DND-41 (cell line): ENCODE results near the gene TCERG1L.
"Not testable (repeated sequence)": the region's sequence is repeated elsewhere in the genome, so short reads cannot be mapped to it uniquely, and the experiment has no call there.

Source experiments
- ATAC-seq: fragments of 200-7000 bp; cut with Tn5 transposase; 3 replicates; pipeline ENCODE4 v1.9.1; 2021; ENCODE audit warnings: low read depth; ENCODE audit not compliant: insufficient read depth
- DNase-seq: peaks from one replicate; pipeline ENCODE4 v3.0.0-alpha.2; 2020
- H2AFZ ChIP-seq: 2 replicates; pipeline ENCODE4 v1.6.0; 2012; ENCODE audit warnings: low read depth, low read length
- H3K27ac ChIP-seq: 2 replicates; pipeline ENCODE4 v1.5.1; 2012; ENCODE audit warnings: low read length, inconsistent platforms
- H3K27me3 ChIP-seq: fragments of 200-600 bp; sonication (generic); 2 replicates; pipeline ENCODE4 v1.6.0; 2012; ENCODE audit warnings: low read length, mild to moderate bottlenecking, inconsistent platforms; ENCODE audit not compliant: insufficient read depth, poor library complexity
- H3K36me3 ChIP-seq: 2 replicates; pipeline ENCODE4 v1.5.1; 2012; ENCODE audit warnings: low read length, inconsistent platforms; ENCODE audit not compliant: insufficient read depth
- H3K4me1 ChIP-seq: 2 replicates; pipeline ENCODE4 v1.5.1; 2012; ENCODE audit warnings: mild to moderate bottlenecking, low read length; ENCODE audit not compliant: insufficient read depth
- H3K4me2 ChIP-seq: 2 replicates; pipeline ENCODE4 v1.6.0; 2012; ENCODE audit warnings: mild to moderate bottlenecking, moderate library complexity, low read length, inconsistent platforms; ENCODE audit not compliant: insufficient read depth
- H3K4me3 ChIP-seq, 2 experiments: fragments of 200-600 bp in 1 of 2; shearing (Covaris generic) in 1 of 2; 2 replicates each; pipeline ENCODE4 v1.5.1; 2012 to 2016; ENCODE audit warnings: inconsistent platforms in 2 of 2, low read length in 2 of 2, mild to moderate bottlenecking in 2 of 2, low read depth in 1 of 2, moderate library complexity in 1 of 2
- H3K79me2 ChIP-seq: 2 replicates; pipeline ENCODE4 v1.6.0; 2012; ENCODE audit warnings: low read length, inconsistent platforms; ENCODE audit not compliant: insufficient read depth
- H3K9ac ChIP-seq: 2 replicates; pipeline ENCODE4 v1.6.0; 2012; ENCODE audit warnings: low read depth, mild to moderate bottlenecking, inconsistent platforms, low read length, moderate library complexity
- H3K9me3 ChIP-seq: 2 replicates; pipeline ENCODE4 v1.5.1; 2012; ENCODE audit warnings: low read length, moderate library complexity, mild to moderate bottlenecking, inconsistent platforms; ENCODE audit not compliant: insufficient read depth, severe bottlenecking
- H4K20me1 ChIP-seq: 2 replicates; pipeline ENCODE4 v1.6.0; 2012; ENCODE audit warnings: low read length; ENCODE audit not compliant: insufficient read depth
- EZH2 ChIP-seq: IDR thresholded peaks from 3 replicates; pipeline ENCODE4 v1.6.1; 2012; ENCODE audit warnings: borderline replicate concordance, low read depth, mild to moderate bottlenecking, moderate library complexity, low read length, inconsistent platforms; ENCODE audit not compliant: severe bottlenecking
- TF ChIP-seq, protein P1 (sequence below): IDR thresholded peaks from 2 replicates; pipeline ENCODE4 v1.5.1; 2012; ENCODE audit warnings: borderline replicate concordance, low read length, moderate library complexity, mild to moderate bottlenecking; ENCODE audit not compliant: poor library complexity, severe bottlenecking; ENCODE audit errors: extremely low read depth

Gene TCERG1L

DNA sequence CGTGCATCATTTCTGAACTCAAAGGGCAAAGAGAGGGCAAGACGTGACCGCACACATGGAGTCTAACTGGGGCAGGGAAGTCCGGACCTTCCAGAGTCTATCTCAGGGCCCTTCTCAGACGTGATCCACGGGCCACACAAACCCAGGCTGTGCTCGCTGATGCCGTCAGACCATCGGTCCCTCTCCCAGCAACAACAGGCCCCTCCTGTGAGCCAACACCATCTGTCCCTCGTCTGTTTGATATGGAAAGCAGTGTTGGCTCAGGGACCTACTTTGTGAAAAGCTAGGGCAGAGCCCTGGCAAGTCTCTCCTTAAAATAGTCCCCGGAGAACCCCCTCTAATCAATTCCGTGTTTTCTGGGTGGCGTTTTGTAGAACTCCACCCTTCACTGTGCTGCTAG is 208.8 kb downstream of the TCERG1L start:
- no peak overlapping the region for H3K9ac ChIP-seq
- DNase-seq (no peak), ATAC-seq (no peak)
- no peak overlapping the region for H2AFZ ChIP-seq
- H3K4me3 ChIP-seq: no peak overlapping the region
- H3K27ac ChIP-seq: no peak overlapping the region
- H3K4me2 ChIP-seq: no peak overlapping the region
- H3K36me3 ChIP-seq: no peaks in the 10 kb centered on the region
- no peaks in the 10 kb centered on the region for H3K79me2 ChIP-seq
- H3K27me3 ChIP-seq: no peaks in the 10 kb centered on the region
- H3K4me1 ChIP-seq: no peaks in the 10 kb centered on the region
- TF ChIP-seq, protein P1, sequence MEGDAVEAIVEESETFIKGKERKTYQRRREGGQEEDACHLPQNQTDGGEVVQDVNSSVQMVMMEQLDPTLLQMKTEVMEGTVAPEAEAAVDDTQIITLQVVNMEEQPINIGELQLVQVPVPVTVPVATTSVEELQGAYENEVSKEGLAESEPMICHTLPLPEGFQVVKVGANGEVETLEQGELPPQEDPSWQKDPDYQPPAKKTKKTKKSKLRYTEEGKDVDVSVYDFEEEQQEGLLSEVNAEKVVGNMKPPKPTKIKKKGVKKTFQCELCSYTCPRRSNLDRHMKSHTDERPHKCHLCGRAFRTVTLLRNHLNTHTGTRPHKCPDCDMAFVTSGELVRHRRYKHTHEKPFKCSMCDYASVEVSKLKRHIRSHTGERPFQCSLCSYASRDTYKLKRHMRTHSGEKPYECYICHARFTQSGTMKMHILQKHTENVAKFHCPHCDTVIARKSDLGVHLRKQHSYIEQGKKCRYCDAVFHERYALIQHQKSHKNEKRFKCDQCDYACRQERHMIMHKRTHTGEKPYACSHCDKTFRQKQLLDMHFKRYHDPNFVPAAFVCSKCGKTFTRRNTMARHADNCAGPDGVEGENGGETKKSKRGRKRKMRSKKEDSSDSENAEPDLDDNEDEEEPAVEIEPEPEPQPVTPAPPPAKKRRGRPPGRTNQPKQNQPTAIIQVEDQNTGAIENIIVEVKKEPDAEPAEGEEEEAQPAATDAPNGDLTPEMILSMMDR: no peak
- TF ChIP-seq EZH2: no peak
- no peaks in the 10 kb centered on the region for H4K20me1 ChIP-seq
- H3K9me3 ChIP-seq: no peaks in the 10 kb centered on the region

DNA sequence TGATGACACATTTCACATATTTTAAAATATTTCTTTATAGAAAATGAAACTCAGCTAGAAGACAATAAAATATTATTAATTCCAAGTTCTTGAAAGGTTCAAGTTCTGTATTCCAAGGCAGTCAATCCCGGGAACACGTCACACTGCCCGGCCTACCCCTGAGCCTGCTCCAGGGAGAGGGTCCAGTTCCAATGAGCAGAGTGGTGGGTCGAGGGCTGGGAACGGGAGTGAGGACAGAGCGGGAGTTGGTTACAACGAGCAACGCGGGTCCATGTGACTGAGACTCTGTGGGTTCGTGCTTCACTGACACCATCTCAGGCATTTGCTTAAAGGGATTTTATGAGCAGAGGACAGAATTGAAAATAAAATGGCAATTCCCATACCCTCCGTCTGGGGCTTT is 209.4 kb downstream of the TCERG1L start:
- DNase-seq (no peak), ATAC-seq (no peak)
- Histone ChIP-seq H2AFZ (no peak overlapping the region), H3K4me3 (no peak overlapping the region), H3K4me2 (no peak overlapping the region), H3K4me1 (no peaks in the 10 kb centered on the region), H3K9ac (no peak overlapping the region), H3K27ac (no peak overlapping the region), H4K20me1 (no peaks in the 10 kb centered on the region), H3K79me2 (no peaks in the 10 kb centered on the region), H3K27me3 (no peaks in the 10 kb centered on the region), H3K36me3 (no peaks in the 10 kb centered on the region), H3K9me3 (no peaks in the 10 kb centered on the region)
- TF ChIP-seq EZH2: no peak
- TF ChIP-seq, protein P1: no peak

- H3K36me3 ChIP-seq, H3K79me2 ChIP-seq, H3K4me2 ChIP-seq, ATAC-seq, H3K27me3 ChIP-seq, H3K9me3 ChIP-seq, H3K4me1 ChIP-seq, H2AFZ ChIP-seq, H3K4me3 ChIP-seq, H3K27ac ChIP-seq, H4K20me1 ChIP-seq, H3K9ac ChIP-seq, DNase-seq: not testable (repeated sequence)
Observed at GRCh38 chr10:131100418-131101410, 210.8 kb downstream of the TCERG1L start.

- TF ChIP-seq, protein P1: no peak
- no peak for TF ChIP-seq EZH2
- Histone ChIP-seq H3K9me3 (no peaks in the 10 kb centered on the region), H3K79me2 (no peaks in the 10 kb centered on the region), H3K9ac (no peak overlapping the region), H2AFZ (no peak overlapping the region), H3K36me3 (no peaks in the 10 kb centered on the region), H3K4me2 (no peak overlapping the region), H3K4me3 (no peak overlapping the region), H4K20me1 (no peaks in the 10 kb centered on the region), H3K4me1 (no peaks in the 10 kb centered on the region), H3K27ac (no peak overlapping the region), H3K27me3 (no peaks in the 10 kb centered on the region)
- DNase-seq (no peak), ATAC-seq (no peak)
Observed at GRCh38 chr10:131099028-131099726, 212.3 kb downstream of the TCERG1L start.
